Eye (tissue), 1 donor: ENCODE data around the gene CIROP.

ENCODE experiments used
- DNase-seq: peaks from one replicate; pipeline ENCODE4 v3.0.0-alpha.2; 2015

CIROP gene

GRCh38 chr14:23066368-23066767 lies 38.4 kb downstream of the CIROP start:
- no peak for DNase-seq

- no peak for DNase-seq
These were observed 41.2 kb downstream of the CIROP start for GRCh38 chr14:23063601-23064000.

GRCh38 chr14:23062002-23062401 lies 42.8 kb downstream of the CIROP start:
- peak; percentile 54 for DNase-seq

GRCh38 chr14:23060536-23061260 lies 44.1 kb downstream of the CIROP start:
- no peak for DNase-seq

- DNase-seq = no peak
These were observed 45.9 kb downstream of the CIROP start for GRCh38 chr14:23058654-23059504.

GRCh38 chr14:23057757-23058653 lies 46.8 kb downstream of the CIROP start:
- DNase-seq = peak; percentile 97

GRCh38 chr14:23056956-23057756 lies 47.6 kb downstream of the CIROP start, which contains the start of gene CDH24:
Gene CDH24, minus strand, starts transcription at chr14:23057520. Its CDS starts 1,787 bp downstream, at chr14:23055733.
- peak; percentile 91 for DNase-seq

GRCh38 chr14:23056145-23056955 lies 48.4 kb downstream of the CIROP start:
- peak; percentile 78 for DNase-seq

GRCh38 chr14:23055621-23056144 lies 49.1 kb downstream of the CIROP start:
- DNase-seq = no peak

GRCh38 chr14:23055147-23055550 lies 49.6 kb downstream of the CIROP start:
- no peak for DNase-seq

GRCh38 chr14:23054000-23054811 lies 50.6 kb downstream of the CIROP start:
- DNase-seq = peak; percentile 37

- DNase-seq = no peak
These were observed 51.4 kb downstream of the CIROP start for GRCh38 chr14:23053426-23053825.

GRCh38 chr14:23052671-23053070 lies 52.1 kb downstream of the CIROP start:
- DNase-seq = no peak

GRCh38 chr14:23052182-23052623 lies 52.6 kb downstream of the CIROP start:
- DNase-seq = no peak

GRCh38 chr14:23051141-23052057 lies 53.4 kb downstream of the CIROP start:
- no peak for DNase-seq
